K562 (cell line): Measurements from ENCODE around the gene PBRM1. TPM values are rescaled to one million over a fixed set of nuclear protein-coding genes. Genes with fewer than 3 reads are reported as not detected.

Experiments
- ATF7 ChIP-seq: fragments of 450-650 bp; IDR thresholded peaks from 2 replicates; pipeline ENCODE4 v1.7.1; 2014; ENCODE audit warnings: mild to moderate bottlenecking, moderate library complexity
- CBFA2T3 ChIP-seq: fragments of 450-650 bp; IDR thresholded peaks from 2 replicates; pipeline ENCODE4 v1.6.1; 2017
- CHAMP1 ChIP-seq: fragments of 450-650 bp; IDR thresholded peaks from 2 replicates; pipeline ENCODE4 v1.6.1; 2016; ENCODE audit warnings: mild to moderate bottlenecking
- CHD1 ChIP-seq: fragments of 200-600 bp; sonication (generic); IDR thresholded peaks from one replicate; pipeline ENCODE4 v1.6.1; 2012; ENCODE audit warnings: mild to moderate bottlenecking, moderate library complexity, low read length, inconsistent platforms
- CREM ChIP-seq: IDR thresholded peaks from 2 replicates; pipeline ENCODE4 v1.6.1; 2014; ENCODE audit warnings: antibody characterized with exemption, low read depth
- CXXC5 ChIP-seq: fragments of 250-450 bp; sonication (Bioruptor Pico); IDR thresholded peaks from 2 replicates; pipeline ENCODE4 v1.8.0; 2022; ENCODE audit warnings: inconsistent platforms, mild to moderate bottlenecking, moderate library complexity
- DNMT1 ChIP-seq: fragments of 450-650 bp; IDR thresholded peaks from 2 replicates; pipeline ENCODE4 v1.6.1; 2016; ENCODE audit warnings: antibody characterized with exemption, mild to moderate bottlenecking
- ETV1 ChIP-seq: fragments of 450-650 bp; conservative IDR thresholded peaks from 2 replicates; pipeline ENCODE4 v1.6.1; 2016; ENCODE audit warnings: missing genetic modification characterization, control low read depth, low read depth, missing compliant biosample characterization
- HDGF ChIP-seq: fragments of 450-650 bp; IDR thresholded peaks from 2 replicates; pipeline ENCODE4 v1.6.1; 2016
- KLF13 ChIP-seq: fragments of 450-650 bp; IDR thresholded peaks from 2 replicates; pipeline ENCODE4 v1.6.1; 2016; ENCODE audit warnings: missing genetic modification characterization, low read depth, mild to moderate bottlenecking, missing compliant biosample characterization, moderate library complexity, borderline replicate concordance
- MAZ ChIP-seq, 2 experiments: fragments of 450-650 bp in 1 of 2; sonication (generic) in 1 of 2; formaldehyde crosslinking; IDR thresholded peaks in 1 of 2; conservative IDR thresholded peaks in 1 of 2; 2 replicates each; pipeline versions ENCODE4 v1.4.0 to v1.5.0; 2020; ENCODE audit warnings: mild to moderate bottlenecking in 1 of 2, missing genetic modification reagents in 1 of 2
- PML ChIP-seq: IDR thresholded peaks from 2 replicates; pipeline ENCODE4 v1.6.1; 2012; ENCODE audit warnings: low read length, inconsistent platforms
- POLR2AphosphoS5 ChIP-seq: IDR thresholded peaks from 2 replicates; pipeline ENCODE4 v1.6.1; 2011; ENCODE audit warnings: mild to moderate bottlenecking, low read depth, low read length, moderate library complexity; ENCODE audit not compliant: control insufficient read depth, insufficient read depth
- RBM34 ChIP-seq: fragments of 200-400 bp; formaldehyde crosslinking; IDR thresholded peaks from 2 replicates; pipeline ENCODE4 v1.6.1; 2018; ENCODE audit warnings: low read length, borderline replicate concordance; ENCODE audit not compliant: insufficient read depth
- ZBTB7A ChIP-seq: IDR thresholded peaks from 2 replicates; pipeline ENCODE4 v1.6.1; 2011; ENCODE audit warnings: low read depth, mild to moderate bottlenecking, low read length, moderate library complexity, borderline replicate concordance; ENCODE audit not compliant: control insufficient read depth
- ZNF197 ChIP-seq: fragments of 200-800 bp; sonication (Bioruptor generic); IDR thresholded peaks from 2 replicates; pipeline ENCODE4 v1.6.1; 2016; ENCODE audit warnings: low read depth, missing genetic modification characterization, missing compliant biosample characterization
- ZNF224 ChIP-seq: sonication (generic); formaldehyde crosslinking; IDR thresholded peaks from 2 replicates; pipeline ENCODE4 v1.8.0; 2022; ENCODE audit warnings: mild to moderate bottlenecking, missing genetic modification reagents
- ZNF395 ChIP-seq: fragments of 200-800 bp; sonication (Bioruptor generic); IDR thresholded peaks from 2 replicates; pipeline ENCODE4 v1.6.1; 2017; ENCODE audit warnings: missing genetic modification characterization, missing compliant biosample characterization
- ZNF551 ChIP-seq: fragments of 250-450 bp; sonication (Bioruptor Pico); IDR thresholded peaks from 2 replicates; pipeline ENCODE4 v1.5.0; 2021; ENCODE audit warnings: mild to moderate bottlenecking, moderate library complexity
- polyA plus RNA-seq, 8 experiments: library from polyadenylated mRNA; depleted of rRNA in 4 of 8; stranded (reverse) in 5 of 8; unstranded in 3 of 8; fragments of >200 nt; fragmentation: Nextera tagmentation in 2 of 8; fragmentation: Illumina TruSeq in 1 of 8; extraction: Ambion mirVana in 2 of 8; extraction: Trizol in 1 of 8; gene quantifications; 2 replicates each; pipeline versions ENCODE4 v1.2.1 to v1.2.3, GENCODE V29; 2011 to 2014; ENCODE audit warnings: inconsistent platforms in 1 of 8, missing spikeins in 1 of 8
- total RNA-seq, 7 experiments: library from RNA; depleted of rRNA in 6 of 7; stranded (reverse); fragments of >200 nt in 6 of 7; fragmentation: Illumina TruSeq in 2 of 7; extraction: Trizol in 2 of 7; gene quantifications; 2 replicates each; pipeline versions ENCODE4 v1.2.1 to v1.2.3, GENCODE V29; 2011 to 2021; ENCODE audit warnings: low replicate concordance in 1 of 7
- TF ChIP-seq, protein P1 (sequence below), 2 experiments: fragments of 250-450 bp in 1 of 2; fragments of 450-650 bp in 1 of 2; sonication (Bioruptor Pico) in 1 of 2; IDR thresholded peaks; 2 replicates each; pipeline versions ENCODE4 v1.6.1 to v1.8.0; 2016 to 2021; ENCODE audit warnings: mild to moderate bottlenecking in 2 of 2, moderate library complexity in 2 of 2, missing compliant biosample characterization in 1 of 2, missing genetic modification characterization in 1 of 2
- TF ChIP-seq, protein P2 (sequence below): fragments of 450-650 bp; IDR thresholded peaks from 2 replicates; pipeline ENCODE4 v1.6.1; 2017; ENCODE audit warnings: antibody characterized with exemption, mild to moderate bottlenecking

Gene PBRM1
- total and polyA plus RNA-seq, 9 of the 15 experiments (the other 6 are each of a cell fraction or from before 2014, with no cell fraction given): 3.9 to 31.8 (median 19.0) TPM

GRCh38 chr3:52532517-52532837, 153.2 kb downstream of the PBRM1 start (continued):
- TF ChIP-seq POLR2AphosphoS5 (peak; percentile 48; the same call in 1 of the 2 replicates), PML (no peak), ZNF224 (no peak), RBM34 (no peak), CBFA2T3 (peak; percentile 80), ZNF197 (CRISPR knock-in tag) (no peak), CXXC5 (peak; percentile 35), KLF13 (tag) (no peak), CREM (peak; percentile 72), DNMT1 (no peak), ETV1 (peak; percentile 68; the same call in 1 of the 2 replicates), CHD1 (no peak), HDGF (no peak), ZNF395 (CRISPR knock-in tag) (no peak), ZBTB7A (peak; percentile 24; the same call in 1 of the 2 replicates), ZNF551 (CRISPR knock-in tag) (no peak), ATF7 (peak; percentile 69), CHAMP1 (no peak), MAZ (CRISPR knock-in tag; conservative IDR thresholded peaks at IDR 0.05 in 1 of 2, IDR thresholded peaks at IDR 0.05 in 1 of 2) (peak in 1 of 2 experiments; percentile 47; a peak in 1 of 4 replicates)
- TF ChIP-seq, protein P1, sequence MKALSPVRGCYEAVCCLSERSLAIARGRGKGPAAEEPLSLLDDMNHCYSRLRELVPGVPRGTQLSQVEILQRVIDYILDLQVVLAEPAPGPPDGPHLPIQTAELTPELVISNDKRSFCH (CRISPR knock-in tag; IDR thresholded peaks at IDR 0.05): no peak
- TF ChIP-seq, protein P1 (tag; IDR thresholded peaks at IDR 0.05): no peak
- TF ChIP-seq, protein P2, sequence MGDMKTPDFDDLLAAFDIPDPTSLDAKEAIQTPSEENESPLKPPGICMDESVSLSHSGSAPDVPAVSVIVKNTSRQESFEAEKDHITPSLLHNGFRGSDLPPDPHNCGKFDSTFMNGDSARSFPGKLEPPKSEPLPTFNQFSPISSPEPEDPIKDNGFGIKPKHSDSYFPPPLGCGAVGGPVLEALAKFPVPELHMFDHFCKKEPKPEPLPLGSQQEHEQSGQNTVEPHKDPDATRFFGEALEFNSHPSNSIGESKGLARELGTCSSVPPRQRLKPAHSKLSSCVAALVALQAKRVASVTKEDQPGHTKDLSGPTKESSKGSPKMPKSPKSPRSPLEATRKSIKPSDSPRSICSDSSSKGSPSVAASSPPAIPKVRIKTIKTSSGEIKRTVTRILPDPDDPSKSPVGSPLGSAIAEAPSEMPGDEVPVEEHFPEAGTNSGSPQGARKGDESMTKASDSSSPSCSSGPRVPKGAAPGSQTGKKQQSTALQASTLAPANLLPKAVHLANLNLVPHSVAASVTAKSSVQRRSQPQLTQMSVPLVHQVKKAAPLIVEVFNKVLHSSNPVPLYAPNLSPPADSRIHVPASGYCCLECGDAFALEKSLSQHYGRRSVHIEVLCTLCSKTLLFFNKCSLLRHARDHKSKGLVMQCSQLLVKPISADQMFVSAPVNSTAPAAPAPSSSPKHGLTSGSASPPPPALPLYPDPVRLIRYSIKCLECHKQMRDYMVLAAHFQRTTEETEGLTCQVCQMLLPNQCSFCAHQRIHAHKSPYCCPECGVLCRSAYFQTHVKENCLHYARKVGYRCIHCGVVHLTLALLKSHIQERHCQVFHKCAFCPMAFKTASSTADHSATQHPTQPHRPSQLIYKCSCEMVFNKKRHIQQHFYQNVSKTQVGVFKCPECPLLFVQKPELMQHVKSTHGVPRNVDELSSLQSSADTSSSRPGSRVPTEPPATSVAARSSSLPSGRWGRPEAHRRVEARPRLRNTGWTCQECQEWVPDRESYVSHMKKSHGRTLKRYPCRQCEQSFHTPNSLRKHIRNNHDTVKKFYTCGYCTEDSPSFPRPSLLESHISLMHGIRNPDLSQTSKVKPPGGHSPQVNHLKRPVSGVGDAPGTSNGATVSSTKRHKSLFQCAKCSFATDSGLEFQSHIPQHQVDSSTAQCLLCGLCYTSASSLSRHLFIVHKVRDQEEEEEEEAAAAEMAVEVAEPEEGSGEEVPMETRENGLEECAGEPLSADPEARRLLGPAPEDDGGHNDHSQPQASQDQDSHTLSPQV: 0 out of 2 replicates have a peak, but pooled peaks have one; percentile 47
